HG02642 (cell line): ENCODE data around the gene PPP2R2D.
"Not testable (repeated sequence)": the region's sequence is repeated elsewhere in the genome, so short reads cannot be mapped to it uniquely, and the experiment has no call there.

ENCODE experiments used
- ATAC-seq: cut with Tn5 transposase; IDR thresholded peaks from one replicate; pipeline ENCODE4 v1.9.1; 2021; ENCODE audit warnings: mild to moderate bottlenecking; ENCODE audit not compliant: unreplicated experiment, poor library complexity

The PPP2R2D gene

GRCh38 chr10:131971591-131971990 is 70.8 kb downstream of the PPP2R2D start:
- no peak for ATAC-seq

- ATAC-seq = no peak
Observed at GRCh38 chr10:131972474-131973071, 71.8 kb downstream of the PPP2R2D start.

- ATAC-seq = no peak
Observed at GRCh38 chr10:131973160-131973951, 72.5 kb downstream of the PPP2R2D start.

- no peak for ATAC-seq
Observed at GRCh38 chr10:131974034-131974817, 73.4 kb downstream of the PPP2R2D start.

- no peak for ATAC-seq
Observed at GRCh38 chr10:131975003-131975402, 74.2 kb downstream of the PPP2R2D start.

- ATAC-seq = no peak
Observed at GRCh38 chr10:131975796-131976195, 75.0 kb downstream of the PPP2R2D start.

- no peak for ATAC-seq
Observed at GRCh38 chr10:131977323-131978096, 76.7 kb downstream of the PPP2R2D start.

- ATAC-seq = no peak
Observed at GRCh38 chr10:131978366-131978765, 77.6 kb downstream of the PPP2R2D start.

GRCh38 chr10:131978851-131979250 is 78.0 kb downstream of the PPP2R2D start:
- ATAC-seq = no peak

GRCh38 chr10:131979336-131979735 is 78.5 kb downstream of the PPP2R2D start:
- no peak for ATAC-seq

- ATAC-seq = no peak
Observed at GRCh38 chr10:131979821-131980270, 79.0 kb downstream of the PPP2R2D start.

- ATAC-seq = no peak
Observed at GRCh38 chr10:131980321-131980720, 79.5 kb downstream of the PPP2R2D start.

- ATAC-seq = no peak
Observed at GRCh38 chr10:131980761-131981428, 80.1 kb downstream of the PPP2R2D start.

GRCh38 chr10:131981429-131982184 is 80.8 kb downstream of the PPP2R2D start, which contains the start of gene BNIP3:
BNIP3 (minus strand) TSS chr10:131981923; CDS start chr10:131981806, 117 bp downstream.
- peak; percentile 94 for ATAC-seq

GRCh38 chr10:131982185-131982756 is 81.5 kb downstream of the PPP2R2D start:
- peak; percentile 29 for ATAC-seq

- no peak for ATAC-seq
Observed at GRCh38 chr10:131982796-131983195, 82.0 kb downstream of the PPP2R2D start.

GRCh38 chr10:131983780-131984179 is 83.0 kb downstream of the PPP2R2D start:
- ATAC-seq = no peak

GRCh38 chr10:131986851-131987250 is 86.0 kb downstream of the PPP2R2D start:
- not testable (repeated sequence) for ATAC-seq

- ATAC-seq = not testable (repeated sequence)
Observed at GRCh38 chr10:131987301-131987700, 86.5 kb downstream of the PPP2R2D start.
